HEK293 (cell line): ENCODE data around the gene CFAP221.

ENCODE experiments used
- CTCF ChIA-PET: fragments of 350-600 bp; formaldehyde crosslinking; extraction: SDS; loops from one replicate; lab custom pipeline; 2021; ENCODE audit warnings: antibody characterized with exemption; lab: Yijun Ruan, JAX
- POLR2A ChIA-PET: fragments of 300-600 bp; formaldehyde crosslinking; extraction: SDS; loops from one replicate; lab custom pipeline; 2020; ENCODE audit warnings: antibody characterized with exemption, inconsistent platforms; lab: Yijun Ruan, JAX
- H3K27ac ChIP-seq: fragments of 200-500 bp; sonication (Bioruptor generic); 2 replicates; pipeline ENCODE4 v1.5.1; 2014; ENCODE audit warnings: low read depth, low read length, control low read depth, inconsistent platforms; ENCODE audit errors: extremely low read depth
- H3K36me3 ChIP-seq, 2 experiments: fragments of 200-500 bp in 1 of 2; sonication (Bioruptor generic) in 1 of 2; 1 replicate in 1 of 2; 2 replicates in 1 of 2; pipeline ENCODE4 v1.5.1; 2014 to 2017; ENCODE audit warnings: inconsistent platforms in 2 of 2, low read length in 2 of 2; ENCODE audit not compliant: control insufficient read depth in 2 of 2, insufficient read depth in 1 of 2
- H3K4me1 ChIP-seq: fragments of 200-500 bp; sonication (Bioruptor generic); 2 replicates; pipeline ENCODE4 v1.5.1; 2014; ENCODE audit warnings: mild to moderate bottlenecking, low read length, inconsistent platforms; ENCODE audit not compliant: control insufficient read depth, insufficient read depth
- H3K4me3 ChIP-seq: 2 replicates; pipeline ENCODE4 v1.5.1; 2011; ENCODE audit warnings: low read depth, mild to moderate bottlenecking, control low read depth, low read length, moderate library complexity
- H3K9me3 ChIP-seq: fragments of 200-500 bp; sonication (Bioruptor generic); 2 replicates; pipeline ENCODE4 v1.5.1; 2014; ENCODE audit warnings: low read depth, low read length, inconsistent platforms; ENCODE audit not compliant: control insufficient read depth, insufficient read depth
- GLIS1 ChIP-seq: fragments of 450-650 bp; formaldehyde crosslinking; IDR thresholded peaks from 2 replicates; pipeline ENCODE4 v1.5.1; 2016; ENCODE audit warnings: missing biosample characterization, missing genetic modification characterization
- GLIS2 ChIP-seq: fragments of 450-650 bp; formaldehyde crosslinking; IDR thresholded peaks from 2 replicates; pipeline ENCODE4 v1.5.1; 2016; ENCODE audit warnings: missing biosample characterization, missing genetic modification characterization
- KLF1 ChIP-seq: fragments of 450-650 bp; formaldehyde crosslinking; IDR thresholded peaks from 2 replicates; pipeline ENCODE4 v1.5.1; 2016; ENCODE audit warnings: missing biosample characterization, missing genetic modification characterization
- SALL2 ChIP-seq: fragments of 450-650 bp; formaldehyde crosslinking; IDR thresholded peaks from 2 replicates; pipeline ENCODE4 v1.5.0; 2017; ENCODE audit warnings: missing biosample characterization, mild to moderate bottlenecking, missing genetic modification characterization, borderline replicate concordance
- TRIM28 ChIP-seq: IDR thresholded peaks from 2 replicates; pipeline ENCODE4 v1.6.1; 2011; ENCODE audit warnings: low read length, control low read depth, borderline replicate concordance
- ZFP3 ChIP-seq: fragments of 450-650 bp; formaldehyde crosslinking; IDR thresholded peaks from 2 replicates; pipeline ENCODE4 v1.5.1; 2016; ENCODE audit warnings: low read depth, missing biosample characterization, missing genetic modification characterization
- ZNF112 ChIP-seq: fragments of 450-650 bp; formaldehyde crosslinking; IDR thresholded peaks from 2 replicates; pipeline ENCODE4 v1.5.0; 2017; ENCODE audit warnings: missing biosample characterization, missing genetic modification characterization
- ZNF146 ChIP-seq: fragments of 450-650 bp; formaldehyde crosslinking; IDR thresholded peaks from 2 replicates; pipeline ENCODE4 v1.5.1; 2016; ENCODE audit warnings: missing biosample characterization, missing genetic modification characterization
- ZNF155 ChIP-seq: fragments of 450-650 bp; formaldehyde crosslinking; IDR thresholded peaks from 2 replicates; pipeline ENCODE4 v1.5.1; 2016; ENCODE audit warnings: missing biosample characterization, missing genetic modification characterization
- ZNF24 ChIP-seq: fragments of 450-650 bp; formaldehyde crosslinking; IDR thresholded peaks from 2 replicates; pipeline ENCODE4 v1.5.1; 2016; ENCODE audit warnings: missing biosample characterization, missing genetic modification characterization
- ZNF248 ChIP-seq: fragments of 450-650 bp; formaldehyde crosslinking; IDR thresholded peaks from 2 replicates; pipeline ENCODE4 v1.5.1; 2017; ENCODE audit warnings: missing biosample characterization, missing genetic modification characterization
- ZNF266 ChIP-seq: fragments of 450-650 bp; formaldehyde crosslinking; IDR thresholded peaks from 2 replicates; pipeline ENCODE4 v1.5.1; 2016; ENCODE audit warnings: missing biosample characterization, missing genetic modification characterization, low read depth
- ZNF335 ChIP-seq: fragments of 450-650 bp; formaldehyde crosslinking; conservative IDR thresholded peaks from 2 replicates; pipeline ENCODE4 v1.5.1; 2016; ENCODE audit warnings: missing biosample characterization, missing genetic modification characterization
- ZNF488 ChIP-seq: fragments of 450-650 bp; formaldehyde crosslinking; IDR thresholded peaks from 2 replicates; pipeline ENCODE4 v1.5.1; 2016; ENCODE audit warnings: missing biosample characterization, missing genetic modification characterization
- ZNF501 ChIP-seq: fragments of 450-650 bp; formaldehyde crosslinking; IDR thresholded peaks from 2 replicates; pipeline ENCODE4 v1.5.1; 2016; ENCODE audit warnings: missing biosample characterization, missing genetic modification characterization
- ZNF514 ChIP-seq: fragments of 450-650 bp; formaldehyde crosslinking; IDR thresholded peaks from 2 replicates; pipeline ENCODE4 v1.5.1; 2016; ENCODE audit warnings: missing biosample characterization, missing genetic modification characterization
- ZNF521 ChIP-seq: fragments of 450-650 bp; formaldehyde crosslinking; IDR thresholded peaks from 2 replicates; pipeline ENCODE4 v1.5.1; 2017; ENCODE audit warnings: missing biosample characterization, mild to moderate bottlenecking, missing genetic modification characterization
- ZNF529 ChIP-seq: fragments of 450-650 bp; formaldehyde crosslinking; IDR thresholded peaks from 2 replicates; pipeline ENCODE4 v1.5.1; 2017; ENCODE audit warnings: missing genetic modification characterization, missing biosample characterization; ENCODE audit not compliant: insufficient replicate concordance
- ZNF571 ChIP-seq: fragments of 450-650 bp; formaldehyde crosslinking; IDR thresholded peaks from 2 replicates; pipeline ENCODE4 v1.5.0; 2017; ENCODE audit warnings: missing biosample characterization, missing genetic modification characterization
- ZNF777 ChIP-seq: fragments of 450-650 bp; formaldehyde crosslinking; IDR thresholded peaks from 2 replicates; pipeline ENCODE4 v1.5.1; 2017; ENCODE audit warnings: missing biosample characterization, missing genetic modification characterization, borderline replicate concordance
- ZNF830 ChIP-seq: fragments of 450-650 bp; IDR thresholded peaks from 2 replicates; pipeline ENCODE4 v1.5.0; 2018; ENCODE audit warnings: missing biosample characterization, missing genetic modification characterization, low read depth, mild to moderate bottlenecking, moderate library complexity
- TF ChIP-seq, protein P1 (sequence below): fragments of 450-650 bp; formaldehyde crosslinking; IDR thresholded peaks from 2 replicates; pipeline ENCODE4 v1.5.1; 2017; ENCODE audit warnings: missing biosample characterization, missing genetic modification characterization
- TF ChIP-seq, protein P2 (sequence below): fragments of 450-650 bp; formaldehyde crosslinking; IDR thresholded peaks from 2 replicates; pipeline ENCODE4 v1.5.1; 2016; ENCODE audit warnings: missing biosample characterization, missing genetic modification characterization
- TF ChIP-seq, protein P3 (sequence below): IDR thresholded peaks from 2 replicates; pipeline ENCODE4 v1.6.1; 2011; ENCODE audit warnings: mild to moderate bottlenecking, low read depth, low read length, borderline replicate concordance
- TF ChIP-seq, protein P4 (sequence below): fragments of 450-650 bp; formaldehyde crosslinking; IDR thresholded peaks from 2 replicates; pipeline ENCODE4 v1.5.1; 2016; ENCODE audit warnings: missing biosample characterization, missing genetic modification characterization

Gene CFAP221

DNA sequence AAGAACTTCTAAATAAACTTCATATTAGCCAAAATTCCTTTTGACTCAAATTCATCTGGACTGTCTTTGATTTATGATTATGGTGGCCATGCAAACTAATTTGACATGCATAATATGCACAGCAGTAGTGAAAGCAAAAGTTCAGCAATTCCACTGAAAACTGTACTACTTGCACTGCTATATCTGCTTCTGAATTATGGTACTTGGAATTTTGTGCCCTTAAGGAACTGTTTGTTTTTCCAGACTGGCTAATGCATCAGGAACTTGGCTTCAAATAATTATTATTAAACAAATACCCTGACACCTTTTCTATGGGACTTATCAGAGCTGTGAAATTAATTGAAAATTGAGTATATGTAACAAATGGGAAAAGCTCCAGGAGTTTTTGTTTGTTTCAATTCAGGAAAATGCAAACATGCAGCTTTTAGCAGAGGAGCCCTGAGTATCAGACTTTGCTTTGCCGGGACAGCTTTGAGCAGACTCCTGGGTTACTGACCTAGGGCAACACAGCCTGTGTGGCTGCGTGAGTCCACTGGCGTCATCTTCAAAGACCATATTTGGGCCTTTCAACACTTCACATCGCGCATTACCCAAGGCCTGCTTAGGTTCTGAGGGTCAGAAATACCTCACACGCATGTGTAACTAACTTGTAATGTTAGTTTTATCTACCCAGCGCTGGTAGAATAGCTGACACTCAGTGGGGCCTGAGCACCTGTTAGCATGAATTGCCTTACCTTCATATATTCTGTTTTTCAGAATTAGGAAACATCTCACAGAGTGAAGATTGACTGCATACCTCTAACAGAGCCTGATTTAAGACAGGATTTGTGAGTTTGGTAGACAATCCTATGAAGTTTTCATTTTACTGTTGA is 35.4 kb downstream of the CFAP221 start:
- Histone ChIP-seq H3K9me3 (no peaks in the 10 kb centered on the region), H3K4me1 (no peaks in the 10 kb centered on the region), H3K36me3 (no peaks in the 10 kb centered on the region), H3K27ac (no peak overlapping the region)
- CTCF ChIA-PET = interaction anchor here (0.7 to 1.8 kb wide), 2 partner anchors 62 to 63 kb away, joined by 3 to 4 read pairs; no protein-coding TSS in a partner anchor
- POLR2A ChIA-PET = no interaction called here
- no peak for TF ChIP-seq ZNF146 (tag by site-specific recombination)
- TF ChIP-seq ZNF529 (tag by site-specific recombination) = no peak
- no peak for TF ChIP-seq ZFP3 (tag by site-specific recombination)
- no peak for TF ChIP-seq SALL2 (tag by site-specific recombination)
- TF ChIP-seq GLIS1 (tag by site-specific recombination) = no peak
- TF ChIP-seq ZNF112 (tag by site-specific recombination) = no peak
- TF ChIP-seq, protein P1, sequence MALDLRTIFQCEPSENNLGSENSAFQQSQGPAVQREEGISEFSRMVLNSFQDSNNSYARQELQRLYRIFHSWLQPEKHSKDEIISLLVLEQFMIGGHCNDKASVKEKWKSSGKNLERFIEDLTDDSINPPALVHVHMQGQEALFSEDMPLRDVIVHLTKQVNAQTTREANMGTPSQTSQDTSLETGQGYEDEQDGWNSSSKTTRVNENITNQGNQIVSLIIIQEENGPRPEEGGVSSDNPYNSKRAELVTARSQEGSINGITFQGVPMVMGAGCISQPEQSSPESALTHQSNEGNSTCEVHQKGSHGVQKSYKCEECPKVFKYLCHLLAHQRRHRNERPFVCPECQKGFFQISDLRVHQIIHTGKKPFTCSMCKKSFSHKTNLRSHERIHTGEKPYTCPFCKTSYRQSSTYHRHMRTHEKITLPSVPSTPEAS = no peak
- no peak for TF ChIP-seq ZNF488 (tag by site-specific recombination)
- TF ChIP-seq ZNF24 (tag by site-specific recombination) = no peak
- no peak for TF ChIP-seq GLIS2
- TF ChIP-seq, protein P2, sequence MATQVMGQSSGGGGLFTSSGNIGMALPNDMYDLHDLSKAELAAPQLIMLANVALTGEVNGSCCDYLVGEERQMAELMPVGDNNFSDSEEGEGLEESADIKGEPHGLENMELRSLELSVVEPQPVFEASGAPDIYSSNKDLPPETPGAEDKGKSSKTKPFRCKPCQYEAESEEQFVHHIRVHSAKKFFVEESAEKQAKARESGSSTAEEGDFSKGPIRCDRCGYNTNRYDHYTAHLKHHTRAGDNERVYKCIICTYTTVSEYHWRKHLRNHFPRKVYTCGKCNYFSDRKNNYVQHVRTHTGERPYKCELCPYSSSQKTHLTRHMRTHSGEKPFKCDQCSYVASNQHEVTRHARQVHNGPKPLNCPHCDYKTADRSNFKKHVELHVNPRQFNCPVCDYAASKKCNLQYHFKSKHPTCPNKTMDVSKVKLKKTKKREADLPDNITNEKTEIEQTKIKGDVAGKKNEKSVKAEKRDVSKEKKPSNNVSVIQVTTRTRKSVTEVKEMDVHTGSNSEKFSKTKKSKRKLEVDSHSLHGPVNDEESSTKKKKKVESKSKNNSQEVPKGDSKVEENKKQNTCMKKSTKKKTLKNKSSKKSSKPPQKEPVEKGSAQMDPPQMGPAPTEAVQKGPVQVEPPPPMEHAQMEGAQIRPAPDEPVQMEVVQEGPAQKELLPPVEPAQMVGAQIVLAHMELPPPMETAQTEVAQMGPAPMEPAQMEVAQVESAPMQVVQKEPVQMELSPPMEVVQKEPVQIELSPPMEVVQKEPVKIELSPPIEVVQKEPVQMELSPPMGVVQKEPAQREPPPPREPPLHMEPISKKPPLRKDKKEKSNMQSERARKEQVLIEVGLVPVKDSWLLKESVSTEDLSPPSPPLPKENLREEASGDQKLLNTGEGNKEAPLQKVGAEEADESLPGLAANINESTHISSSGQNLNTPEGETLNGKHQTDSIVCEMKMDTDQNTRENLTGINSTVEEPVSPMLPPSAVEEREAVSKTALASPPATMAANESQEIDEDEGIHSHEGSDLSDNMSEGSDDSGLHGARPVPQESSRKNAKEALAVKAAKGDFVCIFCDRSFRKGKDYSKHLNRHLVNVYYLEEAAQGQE (tag by site-specific recombination) = no peak
- no peak for TF ChIP-seq ZNF266
- TF ChIP-seq, all 188 proteins: peak for 0
- no peak overlapping the region for H3K4me3 ChIP-seq

DNA sequence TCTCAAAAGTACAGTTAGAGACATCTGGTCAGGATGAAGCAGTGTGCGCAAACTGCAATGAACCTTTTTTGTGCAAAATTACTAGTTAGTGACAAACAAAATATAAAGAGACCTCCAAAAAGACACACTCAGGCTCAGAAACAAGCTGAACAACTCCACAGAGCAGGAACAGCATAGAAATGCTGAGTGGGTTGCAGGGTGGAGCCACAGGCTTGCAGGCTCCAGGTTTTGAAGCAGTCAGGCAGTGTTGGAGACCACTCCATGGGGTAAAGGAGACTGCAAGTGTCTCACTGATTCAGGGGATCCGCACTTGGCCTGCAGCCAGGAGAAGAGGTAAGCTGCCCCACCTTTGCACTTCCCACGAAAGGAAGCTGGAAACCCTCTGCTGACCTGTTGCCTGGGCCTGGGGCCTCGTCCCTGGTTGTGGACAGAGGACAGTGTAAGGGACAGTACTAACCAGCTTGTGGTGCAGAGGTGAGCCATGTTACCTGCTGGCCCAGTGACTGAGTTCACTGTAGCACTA is 36.4 kb downstream of the CFAP221 start:
- H3K27ac ChIP-seq = no peak overlapping the region
- H3K4me1 ChIP-seq = no peaks in the 10 kb centered on the region
- no peaks in the 10 kb centered on the region for H3K9me3 ChIP-seq
- H3K4me3 ChIP-seq = no peak overlapping the region
- POLR2A ChIA-PET = no interaction called here
- CTCF ChIA-PET = interaction anchor here (1.0 to 1.8 kb wide), 2 partner anchors 12 to 63 kb away, joined by 3 to 4 read pairs; no protein-coding TSS in a partner anchor
- H3K36me3 ChIP-seq = no peaks in the 10 kb centered on the region
- TF ChIP-seq ZNF248 (tag by site-specific recombination) (no peak), TRIM28 (no peak), ZNF335 (tag by site-specific recombination) (no peak), ZNF501 (tag by site-specific recombination) (no peak), GLIS1 (tag by site-specific recombination) (no peak), ZNF777 (tag by site-specific recombination) (no peak), ZNF521 (tag by site-specific recombination) (no peak), ZNF155 (tag by site-specific recombination) (no peak), KLF1 (tag by site-specific recombination) (no peak), ZNF571 (tag by site-specific recombination) (no peak), ZNF830 (tag by site-specific recombination) (no peak), ZNF514 (tag by site-specific recombination) (no peak)
- TF ChIP-seq, protein P3, sequence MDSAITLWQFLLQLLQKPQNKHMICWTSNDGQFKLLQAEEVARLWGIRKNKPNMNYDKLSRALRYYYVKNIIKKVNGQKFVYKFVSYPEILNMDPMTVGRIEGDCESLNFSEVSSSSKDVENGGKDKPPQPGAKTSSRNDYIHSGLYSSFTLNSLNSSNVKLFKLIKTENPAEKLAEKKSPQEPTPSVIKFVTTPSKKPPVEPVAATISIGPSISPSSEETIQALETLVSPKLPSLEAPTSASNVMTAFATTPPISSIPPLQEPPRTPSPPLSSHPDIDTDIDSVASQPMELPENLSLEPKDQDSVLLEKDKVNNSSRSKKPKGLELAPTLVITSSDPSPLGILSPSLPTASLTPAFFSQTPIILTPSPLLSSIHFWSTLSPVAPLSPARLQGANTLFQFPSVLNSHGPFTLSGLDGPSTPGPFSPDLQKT = no peak
- TF ChIP-seq, protein P4, sequence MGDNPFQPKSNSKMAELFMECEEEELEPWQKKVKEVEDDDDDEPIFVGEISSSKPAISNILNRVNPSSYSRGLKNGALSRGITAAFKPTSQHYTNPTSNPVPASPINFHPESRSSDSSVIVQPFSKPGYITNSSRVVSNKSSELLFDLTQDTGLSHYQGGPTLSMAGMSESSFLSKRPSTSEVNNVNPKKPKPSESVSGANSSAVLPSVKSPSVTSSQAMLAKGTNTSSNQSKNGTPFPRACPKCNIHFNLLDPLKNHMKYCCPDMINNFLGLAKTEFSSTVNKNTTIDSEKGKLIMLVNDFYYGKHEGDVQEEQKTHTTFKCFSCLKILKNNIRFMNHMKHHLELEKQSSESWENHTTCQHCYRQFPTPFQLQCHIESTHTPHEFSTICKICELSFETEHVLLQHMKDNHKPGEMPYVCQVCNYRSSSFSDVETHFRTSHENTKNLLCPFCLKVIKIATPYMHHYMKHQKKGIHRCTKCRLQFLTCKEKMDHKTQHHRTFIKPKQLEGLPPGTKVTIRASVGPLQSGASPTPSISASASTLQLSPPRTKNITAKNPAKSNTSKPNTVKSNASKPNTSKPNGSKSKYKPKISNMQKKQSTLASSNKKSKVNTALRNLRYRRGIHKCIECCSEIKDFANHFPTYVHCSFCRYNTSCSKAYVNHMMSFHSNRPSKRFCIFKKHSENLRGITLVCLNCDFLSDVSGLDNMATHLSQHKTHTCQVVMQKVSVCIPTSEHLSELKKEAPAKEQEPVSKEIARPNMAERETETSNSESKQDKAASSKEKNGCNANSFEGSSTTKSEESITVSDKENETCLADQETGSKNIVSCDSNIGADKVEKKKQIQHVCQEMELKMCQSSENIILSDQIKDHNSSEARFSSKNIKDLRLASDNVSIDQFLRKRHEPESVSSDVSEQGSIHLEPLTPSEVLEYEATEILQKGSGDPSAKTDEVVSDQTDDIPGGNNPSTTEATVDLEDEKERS (tag by site-specific recombination) = no peak
